NK-92 (cell line): Measurements from ENCODE around the gene C16orf54.
"Not testable (repeated sequence)": the region's sequence is repeated elsewhere in the genome, so short reads cannot be mapped to it uniquely, and the experiment has no call there.

Experiments
- DNase-seq: peaks from one replicate; lab custom pipeline; 2025; ENCODE audit not compliant: unreplicated experiment; lab: John Stamatoyannopoulos, UW

C16orf54 gene

GRCh38 chr16:29745853-29746345 lies at the start of gene C16orf54:
Gene C16orf54, minus strand, starts transcription at chr16:29745990. Its CDS starts 1,039 bp downstream, at chr16:29744951.
- peak; percentile 73 for DNase-seq

- DNase-seq, result no peak
These were observed 48.5 kb upstream of the C16orf54 start for GRCh38 chr16:29794231-29794710.

- DNase-seq, result not testable (repeated sequence)
These were observed 47.4 kb upstream of the C16orf54 start for GRCh38 chr16:29793153-29793552.

- no peak for DNase-seq
These were observed 46.3 kb upstream of the C16orf54 start for GRCh38 chr16:29791845-29792807.

GRCh38 chr16:29790949-29791844 lies 45.4 kb upstream of the C16orf54 start:
- DNase-seq, result no peak

- peak; percentile 93 for DNase-seq
These were observed 44.6 kb upstream of the C16orf54 start, which contains the start of gene KIF22 for GRCh38 chr16:29790183-29790948. Gene KIF22, plus strand, starts transcription at chr16:29790751. Its CDS starts 9 bp downstream, at chr16:29790760.

- DNase-seq, result no peak
These were observed 44.0 kb upstream of the C16orf54 start for GRCh38 chr16:29789775-29790182.

- DNase-seq, result not testable (repeated sequence)
These were observed 41.4 kb upstream of the C16orf54 start for GRCh38 chr16:29787155-29787554.

GRCh38 chr16:29784901-29785500 lies 39.2 kb upstream of the C16orf54 start:
- no peak for DNase-seq

GRCh38 chr16:29784157-29784556 lies 38.4 kb upstream of the C16orf54 start:
- DNase-seq, result no peak

GRCh38 chr16:29783094-29783953 lies 37.5 kb upstream of the C16orf54 start:
- DNase-seq, result not testable (repeated sequence)

GRCh38 chr16:29779474-29779873 lies 33.7 kb upstream of the C16orf54 start:
- DNase-seq, result no peak

- no peak for DNase-seq
These were observed 32.0 kb upstream of the C16orf54 start, which contains the start of gene ZG16 for GRCh38 chr16:29777576-29778350. Gene ZG16, plus strand, starts transcription at chr16:29778256. Its CDS starts 1,011 bp downstream, at chr16:29779267.

- DNase-seq, result no peak
These were observed 30.1 kb upstream of the C16orf54 start for GRCh38 chr16:29775742-29776408.

GRCh38 chr16:29774730-29775129 lies 28.9 kb upstream of the C16orf54 start:
- no peak for DNase-seq

GRCh38 chr16:29772330-29772729 lies 26.5 kb upstream of the C16orf54 start:
- not testable (repeated sequence) for DNase-seq

- DNase-seq, result no peak
These were observed 24.6 kb upstream of the C16orf54 start for GRCh38 chr16:29770250-29770929.
